Measurements from ENCODE around the gene NOTCH1.

DNA sequence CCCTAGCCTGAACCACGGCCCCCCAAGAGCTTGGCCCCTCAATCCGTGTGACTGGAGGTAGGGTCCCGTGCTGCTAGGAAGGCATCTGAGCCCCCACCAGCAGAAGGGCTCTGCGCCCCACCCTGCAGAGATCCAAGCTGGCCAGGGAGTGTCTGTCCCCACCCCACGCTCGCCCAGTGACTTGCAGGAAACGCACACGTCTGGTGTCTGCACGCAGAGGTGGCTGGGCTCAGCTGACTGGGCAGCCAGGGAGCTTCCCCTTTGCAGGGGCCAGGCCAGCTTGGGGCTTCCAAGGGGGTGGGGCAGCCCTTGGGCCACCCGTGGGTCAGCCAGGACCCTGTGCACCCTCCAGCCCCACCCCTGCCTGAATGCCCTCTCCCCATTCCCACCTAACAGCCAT, 24.3 kb downstream of the NOTCH1 start:
- TF ChIP-seq FOSL1 (IDR thresholded peaks at IDR 0.05; ENCODE audit: insufficient read depth, low read depth, low read length) = no peak
- TF ChIP-seq POLR2A (IDR thresholded peaks at IDR 0.05; ENCODE audit: control extremely low read depth in 1 of 2, low read depth in 2 of 2, low read length in 2 of 2) = no peak
- no peak for TF ChIP-seq GABPA (IDR thresholded peaks at IDR 0.05; ENCODE audit: borderline replicate concordance, insufficient read depth, low read length)
- TF ChIP-seq, protein P1, sequence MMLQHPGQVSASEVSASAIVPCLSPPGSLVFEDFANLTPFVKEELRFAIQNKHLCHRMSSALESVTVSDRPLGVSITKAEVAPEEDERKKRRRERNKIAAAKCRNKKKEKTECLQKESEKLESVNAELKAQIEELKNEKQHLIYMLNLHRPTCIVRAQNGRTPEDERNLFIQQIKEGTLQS (IDR thresholded peaks at IDR 0.05; ENCODE audit: insufficient read depth, low read depth, low read length) = no peak
- TF ChIP-seq, protein P2, sequence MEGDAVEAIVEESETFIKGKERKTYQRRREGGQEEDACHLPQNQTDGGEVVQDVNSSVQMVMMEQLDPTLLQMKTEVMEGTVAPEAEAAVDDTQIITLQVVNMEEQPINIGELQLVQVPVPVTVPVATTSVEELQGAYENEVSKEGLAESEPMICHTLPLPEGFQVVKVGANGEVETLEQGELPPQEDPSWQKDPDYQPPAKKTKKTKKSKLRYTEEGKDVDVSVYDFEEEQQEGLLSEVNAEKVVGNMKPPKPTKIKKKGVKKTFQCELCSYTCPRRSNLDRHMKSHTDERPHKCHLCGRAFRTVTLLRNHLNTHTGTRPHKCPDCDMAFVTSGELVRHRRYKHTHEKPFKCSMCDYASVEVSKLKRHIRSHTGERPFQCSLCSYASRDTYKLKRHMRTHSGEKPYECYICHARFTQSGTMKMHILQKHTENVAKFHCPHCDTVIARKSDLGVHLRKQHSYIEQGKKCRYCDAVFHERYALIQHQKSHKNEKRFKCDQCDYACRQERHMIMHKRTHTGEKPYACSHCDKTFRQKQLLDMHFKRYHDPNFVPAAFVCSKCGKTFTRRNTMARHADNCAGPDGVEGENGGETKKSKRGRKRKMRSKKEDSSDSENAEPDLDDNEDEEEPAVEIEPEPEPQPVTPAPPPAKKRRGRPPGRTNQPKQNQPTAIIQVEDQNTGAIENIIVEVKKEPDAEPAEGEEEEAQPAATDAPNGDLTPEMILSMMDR (IDR thresholded peaks at IDR 0.05; ENCODE audit: control extremely low read depth in 1 of 3, insufficient read depth in 1 of 3, low read depth in 1 of 3, low read length in 3 of 3) = no peak
- TF ChIP-seq EZH2 (IDR thresholded peaks at IDR 0.05; ENCODE audit: low read depth, low read length, severe bottlenecking) = no peak
- TF ChIP-seq, protein P3, sequence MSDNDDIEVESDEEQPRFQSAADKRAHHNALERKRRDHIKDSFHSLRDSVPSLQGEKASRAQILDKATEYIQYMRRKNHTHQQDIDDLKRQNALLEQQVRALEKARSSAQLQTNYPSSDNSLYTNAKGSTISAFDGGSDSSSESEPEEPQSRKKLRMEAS (IDR thresholded peaks at IDR 0.05) = no peak
- TF ChIP-seq CBX8 (IDR thresholded peaks at IDR 0.05; ENCODE audit: borderline replicate concordance, low read depth, low read length) = no peak
- TF ChIP-seq KDM5A (IDR thresholded peaks at IDR 0.05; ENCODE audit: low read length) = no peak
- TF ChIP-seq SIN3A (conservative IDR thresholded peaks at IDR 0.05 in 1 of 2, IDR thresholded peaks at IDR 0.05 in 1 of 2; ENCODE audit: low read depth in 1 of 2, low read length in 2 of 2) = no peak
- no peak for TF ChIP-seq RNF2 (IDR thresholded peaks at IDR 0.05; ENCODE audit: borderline replicate concordance, low read depth, low read length, missing control alignments, poor library complexity, severe bottlenecking)
- TF ChIP-seq BRCA1 (IDR thresholded peaks at IDR 0.05; ENCODE audit: low read depth, low read length) = no peak
- TF ChIP-seq TAF1 (IDR thresholded peaks at IDR 0.05; ENCODE audit: low read depth, low read length) = no peak
